Spleen (tissue), 7 donors: ENCODE data around the gene SLC7A14.

Source experiments
- POLR2AphosphoS5 ChIP-seq, 3 donors: sonication (generic); formaldehyde crosslinking; IDR thresholded peaks; one replicate each; pipeline ENCODE4 v1.5.1; 2017; ENCODE audit warnings: antibody characterized with exemption in 3 of 3
- TF ChIP-seq, protein P1 (sequence below), 11 experiments: fragments of 200-600 bp in 7 of 11; fragments of 450-650 bp in 4 of 11; sonication (generic) in 4 of 11; IDR thresholded peaks in 8 of 11; conservative IDR thresholded peaks in 3 of 11; 1 replicate in 7 of 11; 2 replicates in 4 of 11; pipeline versions ENCODE4 v1.4.0 to v1.8.0; 2016 to 2021; ENCODE audit warnings: antibody characterized with exemption in 11 of 11, inconsistent platforms in 4 of 11, mild to moderate bottlenecking in 1 of 11
- donor health status: DM: no; HTN: no; CAD: no; lungs with moderate emphysema.
- donor health status: DM: no; HTN: no; CAD: no.
- donor health status: DM: no; HTN: no; CAD: no.

DNA sequence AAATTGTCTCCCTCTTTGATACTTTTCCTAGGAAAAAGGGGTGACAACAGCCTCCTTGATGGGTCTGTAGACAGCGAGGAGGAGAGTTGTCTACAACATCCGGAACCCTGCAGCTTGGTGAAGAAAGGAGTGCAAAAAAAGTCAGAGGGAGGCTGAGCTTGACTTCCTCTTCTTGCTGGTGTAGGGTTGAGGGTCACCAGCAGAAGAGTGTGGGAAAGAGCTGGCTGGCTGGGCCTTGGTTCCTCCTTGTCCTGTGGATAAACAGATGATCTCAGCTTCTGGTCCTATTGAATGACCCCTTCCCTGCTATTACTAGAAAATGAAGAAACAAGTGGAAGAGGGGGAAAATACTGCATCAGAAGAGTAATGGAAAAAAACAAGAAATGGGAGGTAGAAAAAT is 20.4 kb downstream of the SLC7A14 start:
- TF ChIP-seq, protein P1, sequence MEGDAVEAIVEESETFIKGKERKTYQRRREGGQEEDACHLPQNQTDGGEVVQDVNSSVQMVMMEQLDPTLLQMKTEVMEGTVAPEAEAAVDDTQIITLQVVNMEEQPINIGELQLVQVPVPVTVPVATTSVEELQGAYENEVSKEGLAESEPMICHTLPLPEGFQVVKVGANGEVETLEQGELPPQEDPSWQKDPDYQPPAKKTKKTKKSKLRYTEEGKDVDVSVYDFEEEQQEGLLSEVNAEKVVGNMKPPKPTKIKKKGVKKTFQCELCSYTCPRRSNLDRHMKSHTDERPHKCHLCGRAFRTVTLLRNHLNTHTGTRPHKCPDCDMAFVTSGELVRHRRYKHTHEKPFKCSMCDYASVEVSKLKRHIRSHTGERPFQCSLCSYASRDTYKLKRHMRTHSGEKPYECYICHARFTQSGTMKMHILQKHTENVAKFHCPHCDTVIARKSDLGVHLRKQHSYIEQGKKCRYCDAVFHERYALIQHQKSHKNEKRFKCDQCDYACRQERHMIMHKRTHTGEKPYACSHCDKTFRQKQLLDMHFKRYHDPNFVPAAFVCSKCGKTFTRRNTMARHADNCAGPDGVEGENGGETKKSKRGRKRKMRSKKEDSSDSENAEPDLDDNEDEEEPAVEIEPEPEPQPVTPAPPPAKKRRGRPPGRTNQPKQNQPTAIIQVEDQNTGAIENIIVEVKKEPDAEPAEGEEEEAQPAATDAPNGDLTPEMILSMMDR (IDR thresholded peaks at IDR 0.05 in 8 of 11, conservative IDR thresholded peaks at IDR 0.05 in 3 of 11), result no peak
- no peak for TF ChIP-seq POLR2AphosphoS5 (IDR thresholded peaks at IDR 0.05)
